Measurements from ENCODE around the gene PHLDB2.

- TF ChIP-seq EZH2 (IDR thresholded peaks at IDR 0.05; ENCODE audit: low read length, unreplicated experiment), result no peak
- no peak for TF ChIP-seq CTCF (conservative IDR thresholded peaks at IDR 0.05; ENCODE audit: low read depth, low read length)
Measured at GRCh38 chr3:111984636-111985298, 125.7 kb downstream of the PHLDB2 start.

Measured in PC-3 (cell line).